Hematopoietic multipotent progenitor cell treated with erythropoietin and hydrocortisone succinate and interleukin-3 and kit ligand, for 15 days (in vitro differentiated cells): ENCODE results near the gene TRAPPC12.

Source experiments
- DNase-seq: peaks from one replicate; pipeline ENCODE4 v3.0.0-alpha.2; 2015; ENCODE audit warnings: low spot score

The TRAPPC12 gene

DNA sequence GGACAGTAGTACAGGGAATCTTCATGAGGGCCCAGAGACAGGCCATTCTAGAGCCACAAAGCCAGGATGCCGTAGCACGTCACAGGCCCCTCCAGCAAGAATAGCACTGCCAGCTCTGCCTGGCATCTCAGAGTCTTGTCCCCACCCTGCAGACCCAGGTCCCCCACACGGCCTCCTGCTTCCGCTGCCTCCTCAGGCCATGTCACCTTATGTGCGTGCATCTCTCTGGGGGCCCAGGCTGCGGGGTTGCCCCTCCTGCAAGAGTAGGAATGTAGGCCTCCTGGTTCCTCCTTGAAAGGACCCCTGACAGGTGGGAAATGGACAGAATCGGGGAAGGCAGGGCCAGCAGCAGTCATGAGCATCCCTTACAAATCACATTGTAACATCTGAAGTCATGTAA, 90.0 kb downstream of the TRAPPC12 start:
- DNase-seq: no peak

DNA sequence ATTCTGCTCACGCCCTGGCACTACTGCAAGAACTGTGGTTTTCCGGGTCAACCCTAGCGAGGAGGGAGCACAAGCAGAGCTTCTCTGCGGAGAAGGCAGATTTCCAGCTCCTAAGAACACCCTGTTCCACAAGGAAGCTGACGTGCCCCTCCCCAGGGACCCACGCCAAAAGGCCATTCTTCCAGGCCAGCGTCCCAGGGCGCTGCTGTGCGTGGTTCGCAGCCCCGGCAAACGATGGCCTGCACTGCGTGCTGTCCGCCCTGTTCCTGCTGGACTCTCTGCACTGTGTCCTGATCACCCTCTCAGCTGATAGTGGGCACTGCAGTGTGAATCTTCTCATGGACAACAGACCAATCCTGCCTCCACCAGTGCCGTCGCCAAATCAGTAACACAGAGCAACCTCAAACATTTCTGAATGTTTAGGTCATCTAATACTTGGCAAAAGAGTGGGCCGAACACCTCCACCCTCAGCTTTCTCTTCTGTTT, 90.7 kb downstream of the TRAPPC12 start:
- no peak for DNase-seq

DNA sequence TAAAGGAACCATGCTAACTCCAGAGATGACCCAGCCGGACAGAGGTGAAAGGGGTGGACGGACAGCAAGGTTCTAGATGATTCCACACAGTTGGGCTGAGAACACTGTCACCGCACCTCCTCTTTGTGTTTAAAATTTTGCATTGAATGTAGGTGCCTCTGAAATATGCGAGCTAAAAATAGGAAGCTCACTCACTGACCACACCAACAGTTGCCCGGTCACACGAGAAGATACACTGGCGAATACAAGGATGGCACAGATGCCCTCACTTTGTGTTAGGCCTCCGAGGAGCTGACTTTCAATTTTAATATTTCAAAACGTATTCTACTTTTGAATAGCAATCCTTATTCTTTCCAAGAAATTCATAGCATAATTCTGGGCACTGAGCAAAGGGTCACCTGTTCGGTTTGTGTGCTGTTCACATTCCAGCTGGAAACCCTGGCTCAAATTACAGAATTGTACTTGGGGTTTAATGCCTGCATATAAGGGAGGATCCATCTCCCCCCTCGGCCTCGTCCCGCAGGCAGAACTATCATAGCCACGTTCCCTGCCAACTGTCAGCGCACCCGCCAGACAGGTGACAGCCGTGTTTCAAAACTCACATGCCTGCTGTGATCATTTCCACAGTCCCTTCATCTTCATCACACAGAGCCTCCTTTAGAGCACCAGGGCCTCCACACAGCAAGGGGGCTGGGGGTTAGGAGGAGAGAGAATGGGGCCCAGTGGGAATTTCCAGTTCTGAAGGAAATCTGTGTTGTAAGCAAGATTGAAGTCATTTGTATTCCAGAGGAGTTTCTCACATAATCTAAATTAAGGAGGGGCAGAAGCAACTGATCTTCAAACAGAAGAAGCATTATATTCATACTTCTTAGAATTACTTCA, 91.6 kb downstream of the TRAPPC12 start:
- no peak for DNase-seq

DNA sequence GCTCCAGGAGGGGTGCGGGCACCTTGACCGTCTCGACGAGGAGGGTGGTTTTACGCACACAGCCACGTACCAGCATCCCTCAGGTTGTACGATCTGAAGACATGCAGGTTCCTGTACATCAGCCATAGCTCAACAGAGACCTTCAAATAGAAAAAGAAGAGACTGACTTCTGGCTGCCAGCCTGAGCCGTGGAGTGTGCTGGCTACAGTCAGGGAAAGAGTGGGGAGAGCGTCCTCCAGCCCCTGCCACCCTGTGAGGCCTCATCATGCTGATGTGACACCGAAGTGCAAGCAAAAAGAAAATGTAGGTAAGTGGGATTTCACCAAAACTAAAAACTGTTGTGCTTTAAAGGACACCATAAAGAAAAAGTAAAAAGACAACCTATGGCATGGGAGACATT, 92.8 kb downstream of the TRAPPC12 start:
- no peak for DNase-seq

DNA sequence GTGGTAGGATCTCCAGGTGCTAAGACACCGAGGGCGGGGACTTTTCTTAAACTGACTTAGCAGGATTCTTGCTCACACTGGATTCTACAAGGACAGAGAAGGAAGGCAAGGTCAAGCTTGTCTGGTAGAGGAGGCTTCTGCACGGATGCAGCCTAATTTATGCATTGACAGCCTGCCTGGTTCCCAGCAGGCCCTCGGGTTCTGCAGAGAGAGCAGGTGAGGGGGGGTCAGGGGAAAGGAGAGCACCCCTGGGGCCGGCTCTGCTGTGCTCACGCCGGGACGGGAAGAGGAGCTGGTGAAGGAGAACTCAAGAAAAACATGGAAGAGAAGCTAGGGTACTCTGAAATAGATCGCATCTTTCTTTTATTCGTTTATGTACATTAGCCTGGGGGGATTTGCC, 93.5 kb downstream of the TRAPPC12 start:
- no peak for DNase-seq

DNA sequence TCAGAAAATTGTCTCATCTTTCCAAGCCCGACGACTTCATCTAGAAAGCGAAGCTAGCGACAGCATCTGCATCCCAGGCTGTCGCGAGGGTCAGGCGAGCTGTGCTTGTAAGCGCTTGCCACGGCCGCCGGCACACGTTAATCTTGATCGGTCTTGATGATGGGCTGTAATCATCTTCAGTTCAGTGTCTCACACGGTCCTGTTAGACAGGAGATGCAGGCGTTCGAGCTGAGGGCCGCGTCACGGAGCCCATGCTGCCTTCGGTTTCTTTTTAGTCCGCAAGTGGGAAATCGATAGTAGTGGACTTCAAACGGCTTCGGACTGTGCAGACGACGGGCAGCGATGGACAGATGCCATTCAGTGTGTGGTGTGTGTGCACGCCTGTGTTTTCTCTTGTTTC, 96.3 kb downstream of the TRAPPC12 start:
- DNase-seq: no peak

DNA sequence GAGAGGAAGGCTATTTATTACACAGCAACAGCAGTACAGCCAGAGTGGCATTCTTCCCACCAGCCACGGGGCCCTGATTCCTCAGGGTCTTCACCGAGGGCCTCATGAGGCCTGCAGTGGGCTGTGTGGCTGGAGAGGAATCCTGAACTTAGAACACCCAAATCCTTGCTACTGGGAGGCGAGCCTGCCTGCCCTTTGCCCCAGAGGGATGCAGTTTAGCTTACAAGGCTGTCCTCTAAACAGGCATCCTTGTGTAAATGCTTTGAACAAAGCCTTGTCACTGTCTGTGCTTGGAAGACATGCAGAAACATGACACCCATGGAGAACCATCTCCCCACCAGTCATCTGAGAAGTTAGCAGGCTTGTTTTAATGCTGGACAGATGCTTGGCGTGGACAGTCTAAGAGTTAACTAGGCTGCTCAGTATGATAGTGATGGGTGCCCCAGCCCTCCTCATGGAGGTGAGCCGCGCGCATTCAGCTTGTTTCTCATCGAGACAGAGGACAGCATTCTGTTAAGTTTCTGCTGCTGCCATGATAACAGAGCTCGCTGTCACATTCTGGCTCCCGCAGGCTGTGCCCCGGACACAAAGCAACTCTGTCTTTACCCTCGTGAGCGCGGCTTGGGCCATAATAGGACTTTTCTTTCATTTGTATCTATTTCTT, 97.0 kb downstream of the TRAPPC12 start:
- no peak for DNase-seq

DNA sequence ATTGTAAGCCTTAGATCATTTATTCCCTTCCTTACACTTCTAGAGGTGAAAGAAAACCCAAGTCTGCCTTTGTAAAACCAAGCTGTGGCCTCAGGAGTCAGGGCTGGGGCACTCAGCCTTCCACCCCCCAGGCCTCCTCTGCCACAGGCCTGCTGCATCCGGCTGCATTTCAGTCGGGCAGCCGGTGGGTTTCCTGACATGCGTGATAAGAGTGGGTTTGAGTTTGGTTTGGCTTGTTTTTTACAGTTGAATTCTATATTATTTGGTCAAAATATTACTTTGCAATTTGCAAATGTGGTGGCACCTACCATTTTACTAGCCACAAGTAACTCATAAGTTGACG, 97.5 kb downstream of the TRAPPC12 start:
- no peak for DNase-seq

DNA sequence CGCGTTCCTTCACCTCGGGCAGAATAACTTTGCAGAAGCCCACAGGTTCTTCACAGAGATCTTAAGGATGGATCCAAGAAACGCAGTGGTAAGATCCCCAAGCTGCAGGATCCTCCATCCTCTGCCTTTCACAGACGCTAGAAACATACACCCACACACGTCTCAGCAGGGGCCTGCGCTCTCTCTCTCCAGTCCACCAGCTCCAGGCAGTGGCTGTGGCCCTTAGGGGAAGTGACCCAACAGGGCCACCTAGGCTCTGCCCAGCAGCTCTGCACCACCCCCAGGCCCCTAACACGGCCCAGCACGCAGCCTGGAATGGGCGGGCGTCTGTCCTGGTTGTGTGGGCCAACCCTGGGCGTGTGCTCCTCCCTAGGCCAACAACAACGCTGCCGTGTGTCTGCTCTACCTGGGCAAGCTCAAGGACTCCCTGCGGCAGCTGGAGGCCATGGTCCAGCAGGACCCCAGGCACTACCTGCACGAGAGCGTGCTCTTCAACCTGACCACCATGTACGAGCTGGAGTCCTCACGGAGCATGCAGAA, 99.4 kb downstream of the TRAPPC12 start:
- DNase-seq: no peak

DNA sequence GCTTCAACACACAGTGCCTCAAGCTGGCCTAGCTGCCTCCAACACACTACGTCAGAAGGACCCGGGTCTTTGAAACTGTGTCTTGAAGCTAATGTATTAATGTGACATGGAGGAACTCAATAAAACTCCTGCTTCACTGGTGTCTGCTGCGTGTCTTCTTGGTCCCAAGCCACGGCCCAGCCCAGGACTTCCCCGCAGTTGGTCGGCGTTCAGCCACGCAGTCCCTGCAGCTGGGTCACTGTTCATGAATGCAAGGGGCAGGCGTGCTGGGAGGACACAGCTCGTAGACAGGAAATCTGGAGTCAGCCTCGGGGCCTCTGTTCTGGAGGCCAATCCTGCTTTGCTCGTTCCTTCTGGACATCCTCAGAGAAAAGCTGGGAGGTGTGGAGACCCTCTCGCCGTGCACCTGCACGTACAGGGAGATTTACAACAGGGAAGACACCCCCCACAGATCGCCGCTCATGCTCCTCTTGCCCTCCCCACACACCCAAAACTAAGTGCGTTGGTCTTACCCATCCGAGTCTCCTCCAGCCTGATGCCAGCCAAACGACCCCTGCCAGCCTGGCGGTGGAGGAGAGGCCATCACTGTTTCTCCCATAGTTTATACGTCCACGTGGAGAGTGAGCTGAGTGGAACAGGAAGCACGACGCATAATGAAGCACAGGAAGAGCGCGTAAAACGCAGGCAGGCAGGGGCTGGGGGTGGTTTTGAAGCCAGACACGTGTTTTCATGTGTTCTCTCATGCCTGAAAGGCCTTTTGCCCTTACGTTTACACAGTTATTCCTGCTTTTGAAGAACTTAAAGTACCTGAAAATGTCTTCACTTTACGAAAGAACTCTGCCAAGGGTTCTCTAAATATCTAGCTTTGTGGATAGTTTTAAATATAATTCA, 100.2 kb downstream of the TRAPPC12 start:
- DNase-seq: no peak

DNA sequence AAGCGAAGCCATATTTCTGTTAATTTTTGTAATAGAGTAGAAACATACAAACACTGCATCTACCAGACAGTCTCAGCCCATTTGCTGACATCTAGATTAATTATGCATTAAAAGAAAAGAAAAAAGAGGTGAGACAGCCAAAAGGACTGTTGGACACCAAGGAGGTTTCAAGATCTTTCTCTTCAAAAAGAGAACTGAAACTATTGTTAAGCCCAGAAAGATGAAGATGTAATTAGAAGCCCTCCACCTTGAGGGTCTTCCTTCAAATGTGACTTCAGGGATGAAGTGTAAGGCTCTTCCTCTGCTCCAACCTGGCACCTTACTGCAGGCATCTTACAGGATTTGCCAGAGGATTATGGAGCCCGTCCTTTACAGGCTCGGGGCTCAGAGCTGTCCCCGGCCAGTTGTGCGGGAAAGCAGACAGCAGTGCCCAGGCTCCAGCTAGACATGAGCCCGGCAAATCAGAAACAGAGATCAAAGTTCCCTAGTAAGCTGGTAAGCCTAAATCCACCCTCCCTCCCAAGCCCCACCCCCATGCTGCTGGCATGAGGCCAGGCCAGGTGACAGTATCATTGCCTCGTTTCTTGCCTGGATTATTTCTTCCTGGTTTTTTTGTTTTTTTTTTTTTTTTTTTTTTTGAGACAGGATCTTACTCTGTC, 101.0 kb downstream of the TRAPPC12 start:
- DNase-seq: no peak

DNA sequence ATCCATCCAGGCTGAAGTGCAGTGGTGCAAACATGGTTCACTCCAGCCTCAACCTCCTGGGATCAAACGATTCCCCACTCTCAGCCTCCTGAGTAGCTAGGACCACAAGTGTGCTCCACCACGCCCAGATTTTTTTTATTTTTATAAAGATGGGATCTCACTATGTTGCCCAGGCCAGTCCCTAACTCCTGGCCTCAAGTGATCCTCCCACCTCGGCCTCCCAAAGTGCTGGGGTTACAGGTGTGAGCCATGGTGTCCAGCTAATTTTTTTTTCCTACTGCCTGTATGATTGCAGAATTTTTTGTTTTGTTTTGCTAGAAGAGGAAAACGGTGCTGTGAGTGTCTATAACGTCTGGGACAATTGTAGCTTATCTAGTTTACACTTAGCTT, 101.5 kb downstream of the TRAPPC12 start:
- DNase-seq: no peak

DNA sequence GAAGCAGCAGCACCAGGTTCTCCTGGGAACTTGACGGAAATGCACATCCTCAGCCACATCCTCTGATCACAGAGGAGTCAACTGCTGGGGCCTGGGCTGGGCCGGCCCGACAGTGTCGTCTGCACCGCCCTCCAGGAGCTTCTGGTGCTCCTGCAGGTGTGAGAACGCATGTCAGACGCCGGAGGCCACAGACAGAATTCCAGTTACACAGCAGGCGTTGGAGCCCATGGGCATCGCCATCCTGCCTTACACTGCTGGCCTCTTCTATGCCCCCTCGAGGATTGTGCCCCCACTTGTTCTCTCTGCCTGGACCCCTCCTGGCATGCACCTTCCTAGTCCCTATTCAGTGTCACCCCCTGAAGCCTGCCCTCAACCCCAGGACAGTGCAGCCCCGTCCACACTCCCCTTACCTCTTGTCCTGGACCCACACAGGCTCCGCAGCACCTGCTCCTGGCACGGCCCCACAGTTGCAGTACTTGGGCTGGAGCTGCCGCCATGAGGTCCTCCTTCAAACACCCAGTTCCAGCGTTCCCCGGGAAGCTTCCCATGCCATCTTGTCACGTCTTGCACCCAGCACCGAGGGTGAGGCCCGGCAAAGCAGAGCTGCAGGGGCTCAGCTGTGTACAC, 102.4 kb downstream of the TRAPPC12 start:
- DNase-seq: no peak

DNA sequence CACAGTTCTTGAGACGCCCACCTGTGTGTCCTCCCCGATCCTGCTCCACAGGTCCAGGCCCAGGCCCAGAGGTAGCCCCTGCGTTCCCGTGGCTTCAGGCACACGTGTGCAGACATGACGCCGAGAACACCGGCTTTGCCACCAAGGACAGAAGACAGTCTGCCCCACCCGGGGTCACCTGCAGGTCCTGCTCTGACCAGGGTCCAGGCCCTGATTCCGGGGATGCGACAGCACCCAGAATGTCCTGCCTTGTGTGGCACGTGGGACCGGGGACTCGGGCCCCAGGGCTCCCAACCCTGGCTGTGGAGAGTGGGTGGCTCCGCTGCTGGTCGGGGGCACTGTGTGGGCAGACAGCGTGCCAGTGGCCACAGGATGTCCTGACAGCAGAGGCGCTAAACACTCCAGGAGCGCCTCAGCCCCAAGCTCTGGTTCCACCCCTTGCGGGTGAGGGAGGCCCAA, 102.9 kb downstream of the TRAPPC12 start:
- DNase-seq: no peak

DNA sequence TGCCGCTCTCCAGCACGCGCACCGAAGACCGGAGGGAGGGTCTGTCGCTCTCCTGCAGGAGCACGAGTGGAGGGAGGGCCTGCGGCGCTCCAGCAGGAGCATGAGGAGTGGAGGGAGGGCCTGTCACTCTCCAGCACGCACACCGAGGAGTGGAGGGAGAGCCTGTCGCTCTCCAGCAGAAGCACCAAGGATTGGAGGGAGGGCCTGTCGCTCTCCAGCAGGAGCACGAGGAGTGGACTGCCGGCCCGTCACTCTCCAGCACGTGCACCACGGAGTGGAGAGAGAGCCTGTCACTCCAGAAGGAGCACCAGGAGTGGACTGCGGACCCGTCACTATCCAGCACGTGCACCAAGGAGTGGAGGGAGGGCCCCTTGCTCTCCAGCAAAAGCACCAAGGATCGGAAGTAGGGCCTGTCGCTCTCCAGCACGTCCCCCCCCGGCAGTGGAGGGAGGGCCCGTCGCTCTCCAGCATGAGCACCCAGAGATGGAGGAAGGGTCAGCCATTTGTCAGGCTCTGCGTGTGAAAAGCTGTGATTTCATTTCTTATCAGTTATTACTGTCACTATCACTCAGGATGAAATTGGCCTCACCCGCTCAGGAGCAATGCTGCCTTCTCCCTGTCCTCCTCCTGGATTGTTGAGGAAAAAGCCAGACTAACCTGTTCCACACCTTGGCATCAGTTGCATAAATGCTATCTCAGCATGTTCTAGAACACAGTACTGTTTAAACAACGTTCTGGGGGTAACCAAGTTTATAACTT, 103.9 kb downstream of the TRAPPC12 start:
- no peak for DNase-seq

DNA sequence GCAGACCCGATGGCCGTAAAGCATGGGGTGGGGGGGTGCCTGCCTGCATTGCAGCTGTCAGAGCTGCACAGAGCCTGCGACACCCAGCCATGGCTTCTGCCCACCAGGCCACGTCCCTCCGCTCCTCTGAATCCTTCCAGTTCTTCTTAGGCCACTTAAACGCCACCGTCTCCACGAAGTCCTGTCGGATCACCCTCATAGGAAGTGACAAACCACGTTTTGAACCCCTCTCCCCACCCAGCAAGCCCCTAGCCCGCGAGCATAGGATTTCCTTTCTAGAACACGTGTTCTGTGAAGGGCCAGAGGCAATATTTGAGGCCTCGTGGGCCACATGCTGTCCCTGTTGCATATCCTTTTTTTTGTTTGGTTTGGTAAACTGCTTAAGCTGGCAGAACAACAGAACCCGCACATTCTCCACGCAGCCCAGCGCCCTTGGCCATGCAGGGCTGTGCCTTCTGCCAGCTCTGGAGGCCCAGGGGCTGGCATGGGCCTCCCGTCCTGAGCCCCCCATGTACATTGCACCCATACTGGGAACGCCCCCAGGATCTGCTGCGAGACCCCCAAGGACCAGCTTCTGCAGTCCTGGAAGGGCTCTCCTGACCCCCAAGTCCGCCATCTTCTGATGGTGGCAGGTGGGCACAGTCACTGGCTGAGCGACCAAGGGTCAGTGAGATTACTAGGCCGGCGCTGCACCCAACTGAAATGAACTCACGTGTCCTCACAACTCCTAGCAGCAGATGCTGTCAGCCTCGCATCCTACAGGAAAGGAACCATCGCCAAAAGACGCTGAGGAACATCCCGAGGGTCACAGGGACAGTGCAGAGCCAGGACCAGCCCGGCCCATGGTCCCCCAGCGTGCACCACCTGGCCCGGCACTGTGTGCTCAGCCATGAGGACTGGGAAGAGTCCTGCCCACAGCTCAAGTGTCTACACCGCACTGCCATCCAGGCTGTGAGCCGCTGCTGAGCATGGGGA, 104.8 kb downstream of the TRAPPC12 start:
- DNase-seq: no peak

DNA sequence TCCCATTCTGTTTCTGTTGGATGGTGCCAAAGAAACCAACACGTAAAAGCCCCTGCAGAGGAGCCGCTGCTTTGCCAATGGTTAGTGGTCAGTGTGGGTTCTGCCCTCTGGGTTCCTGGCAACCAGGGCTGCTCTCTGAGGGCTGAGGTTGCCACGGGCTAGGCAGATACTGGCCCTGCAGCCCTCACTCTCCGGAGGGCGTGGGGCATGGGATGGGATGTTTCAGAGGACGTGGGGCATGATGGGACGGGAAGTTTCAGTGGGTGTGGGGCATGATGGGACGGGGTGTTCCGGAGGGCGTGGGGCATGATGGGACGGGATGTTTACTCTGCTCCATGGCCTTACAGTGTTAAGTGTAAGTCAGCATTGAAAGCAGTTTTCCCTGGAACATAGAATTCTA, 105.7 kb downstream of the TRAPPC12 start:
- no peak for DNase-seq

DNA sequence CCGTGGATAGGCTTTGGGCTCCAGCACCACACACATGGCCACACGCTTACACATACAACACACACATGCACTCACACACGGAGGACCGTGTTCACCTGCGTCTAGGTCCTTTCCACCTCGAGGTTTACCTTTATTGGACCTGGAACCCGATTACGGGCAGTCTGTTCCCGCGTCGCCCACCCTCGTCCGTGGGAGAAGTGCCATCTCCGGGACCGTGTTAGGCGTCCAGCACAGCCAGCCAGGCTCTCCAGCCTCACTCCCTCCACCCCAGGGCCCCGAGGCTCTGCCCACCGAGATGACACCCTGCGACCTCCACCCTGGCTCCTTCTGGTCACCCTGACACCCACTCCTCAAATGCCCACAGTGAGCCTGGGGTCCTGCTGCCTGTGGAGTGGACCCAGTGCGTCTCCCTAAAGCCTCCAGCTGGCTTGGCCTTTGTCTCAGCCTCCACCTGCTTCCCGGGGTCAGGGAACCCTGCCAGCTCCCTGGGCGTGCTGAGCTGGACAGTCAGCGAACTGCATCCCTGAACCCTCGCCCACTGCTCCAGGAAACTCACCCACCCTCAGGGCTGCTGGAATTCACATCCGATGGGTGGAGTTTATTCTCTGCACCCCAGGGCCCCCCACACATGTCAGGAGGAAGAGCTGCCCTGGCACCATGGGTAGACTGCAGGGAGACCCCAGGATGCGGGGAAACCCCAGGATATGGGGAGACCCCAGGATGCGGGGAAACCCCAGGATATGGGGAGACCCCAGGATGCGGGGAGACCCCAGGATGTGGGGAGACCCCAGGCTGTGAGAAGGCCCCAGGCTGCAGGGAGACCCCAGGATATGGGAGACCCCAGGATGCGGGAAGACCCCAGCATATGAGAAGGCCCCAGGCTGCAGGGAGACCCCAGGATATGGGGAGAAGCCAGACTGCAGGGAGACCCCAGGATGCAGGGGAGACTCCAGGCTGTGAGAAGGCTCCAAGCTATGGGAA, 106.8 kb downstream of the TRAPPC12 start:
- DNase-seq: no peak
